MCF 10A (cell line): Measurements from ENCODE around the gene TCF4. TPM values are rescaled to one million over a fixed set of nuclear protein-coding genes. Genes with fewer than 3 reads are reported as not detected.
A peak's percentile ranks its signal among the peaks of the same experiment; 100 is the strongest.

ENCODE experiments used
- BruUV-seq: library from RNA; stranded (reverse); fragments of 400-500 nt; replicated peaks from 2 replicates; lab custom pipeline; 2021; lab: Mats Ljungman, UMichigan
- CTCF ChIA-PET: fragments of 300-600 bp; sonication (Branson Sonifier 250); formaldehyde crosslinking; extraction: SDS; loops from one replicate; lab custom pipeline; 2021; ENCODE audit warnings: antibody characterized with exemption, inconsistent platforms; lab: Yijun Ruan, JAX
- POLR2A ChIA-PET: fragments of 300-600, 350-650 bp; sonication (Branson Sonifier 250); formaldehyde crosslinking; extraction: SDS; loops from one replicate; lab custom pipeline; 2020; ENCODE audit warnings: antibody characterized with exemption, inconsistent platforms; lab: Yijun Ruan, JAX
- DNase-seq: peaks from one replicate; pipeline ENCODE4 v3.0.0-alpha.2; 2018; ENCODE audit not compliant: unreplicated experiment
- H3K27ac Mint-ChIP-seq: one replicate; pipeline ENCODE4 v1.8.0; 2022; ENCODE audit warnings: mild to moderate bottlenecking, low read depth, mixed read lengths; ENCODE audit not compliant: unreplicated experiment
- H3K27me3 Mint-ChIP-seq: one replicate; pipeline ENCODE4 v1.8.0; 2022; ENCODE audit warnings: mixed read lengths; ENCODE audit not compliant: insufficient read depth, unreplicated experiment
- H3K36me3 Mint-ChIP-seq: one replicate; pipeline ENCODE4 v1.8.0; 2022; ENCODE audit warnings: mild to moderate bottlenecking, moderate library complexity, mixed read lengths; ENCODE audit not compliant: insufficient read depth, unreplicated experiment
- H3K4me1 Mint-ChIP-seq: one replicate; pipeline ENCODE4 v1.8.0; 2022; ENCODE audit warnings: mixed read lengths; ENCODE audit not compliant: insufficient read depth, unreplicated experiment
- H3K4me3 Mint-ChIP-seq: one replicate; pipeline ENCODE4 v1.8.0; 2022; ENCODE audit warnings: mild to moderate bottlenecking, moderate library complexity, mixed read lengths; ENCODE audit not compliant: unreplicated experiment
- H3K9me3 Mint-ChIP-seq: one replicate; pipeline ENCODE4 v1.8.0; 2022; ENCODE audit warnings: mixed read lengths; ENCODE audit not compliant: unreplicated experiment
- CTCF ChIP-seq: fragments of 200-600 bp; IDR thresholded peaks from one replicate; pipeline ENCODE4 v1.8.0; 2022; ENCODE audit warnings: antibody characterized with exemption, mild to moderate bottlenecking; ENCODE audit not compliant: unreplicated experiment
- intact Hi-C: fragments of 100-400 bp; cut with micrococcal nuclease; formaldehyde crosslinking; loops from 2 replicates; pipeline ENCODE4 v1.14.1; 2022
- total RNA-seq: library from RNA; stranded (reverse); gene quantifications from 2 replicates; pipeline ENCODE4 v1.2.3, GENCODE V29; 2022

Gene TCF4
- total RNA-seq, 1 experiment from 2014 or later, result 6.2 TPM

GRCh38 chr18:55517055-55517454 is 70.9 kb downstream of the TCF4 start:
- H3K9me3 Mint-ChIP-seq, result no peaks in the 10 kb centered on the region
- H3K27ac Mint-ChIP-seq, result no peak overlapping the region
- no peak for TF ChIP-seq CTCF
- CTCF ChIA-PET, result interaction anchor here (0.6 kb wide), 1 partner anchor 344 kb away, joined by 3 read pairs; no protein-coding TSS in a partner anchor
- no peaks in the 10 kb centered on the region for H3K27me3 Mint-ChIP-seq
- no peak overlapping the region for H3K4me3 Mint-ChIP-seq
- no peaks in the 10 kb centered on the region for H3K4me1 Mint-ChIP-seq
- BruUV-seq, result no TSS peak
- DNase-seq, result no peak
- no peaks in the 10 kb centered on the region for H3K36me3 Mint-ChIP-seq
- intact Hi-C loops, result no loop called here
- POLR2A ChIA-PET, result no interaction called here

GRCh38 chr18:55515941-55516710 is 71.9 kb downstream of the TCF4 start:
- no TSS peak for BruUV-seq
- DNase-seq, result no peak
- ChIA-PET POLR2A (no interaction called here), CTCF (interaction anchor here (0.6 to 0.7 kb wide), 2 partner anchors 101 to 343 kb away, joined by 3 read pairs; no protein-coding TSS in a partner anchor)
- no peak overlapping the region for H3K27ac Mint-ChIP-seq
- no peaks in the 10 kb centered on the region for H3K36me3 Mint-ChIP-seq
- no peaks in the 10 kb centered on the region for H3K27me3 Mint-ChIP-seq
- intact Hi-C loops, result no loop called here
- H3K4me1 Mint-ChIP-seq, result no peaks in the 10 kb centered on the region
- TF ChIP-seq CTCF, result no peak
- no peak overlapping the region for H3K4me3 Mint-ChIP-seq
- H3K9me3 Mint-ChIP-seq, result no peaks in the 10 kb centered on the region

- POLR2A ChIA-PET, result no interaction called here
- H3K27me3 Mint-ChIP-seq, result no peaks in the 10 kb centered on the region
- no peak for TF ChIP-seq CTCF
- no peak for DNase-seq
- no TSS peak for BruUV-seq
- CTCF ChIA-PET, result interaction anchor here (0.7 kb wide), 1 partner anchor 100 kb away, joined by 3 read pairs; no protein-coding TSS in a partner anchor
- no peaks in the 10 kb centered on the region for H3K9me3 Mint-ChIP-seq
- H3K36me3 Mint-ChIP-seq, result no peaks in the 10 kb centered on the region
- H3K4me1 Mint-ChIP-seq, result peaks cover under 1% of the 10 kb centered on the region
- no peak overlapping the region for H3K27ac Mint-ChIP-seq
- intact Hi-C loops, result no loop called here
- H3K4me3 Mint-ChIP-seq, result no peak overlapping the region
Measured at GRCh38 chr18:55515214-55515613, 72.8 kb downstream of the TCF4 start.

- no peaks in the 10 kb centered on the region for H3K36me3 Mint-ChIP-seq
- ChIA-PET POLR2A (interaction anchor here (0.6 to 1.3 kb wide), 4 partner anchors 15 to 906 kb away, joined by 3 to 4 read pairs (median 3); no protein-coding TSS in a partner anchor), CTCF (interaction anchor here (0.6 to 0.7 kb wide), 3 partner anchors 11 to 84 kb away, joined by 3 to 7 read pairs (median 6); no protein-coding TSS in a partner anchor)
- H3K4me1 Mint-ChIP-seq, result peaks cover 11% of the 10 kb centered on the region
- no peak overlapping the region for H3K4me3 Mint-ChIP-seq
- H3K9me3 Mint-ChIP-seq, result no peaks in the 10 kb centered on the region
- intact Hi-C loops, result no loop called here
- BruUV-seq, result no TSS peak
- no peak overlapping the region for H3K27ac Mint-ChIP-seq
- DNase-seq, result peak; percentile 45
- no peak for TF ChIP-seq CTCF
- H3K27me3 Mint-ChIP-seq, result no peaks in the 10 kb centered on the region
Measured at GRCh38 chr18:55513161-55513560, 74.8 kb downstream of the TCF4 start.
